Mammary microvascular endothelial cell (primary cell): ENCODE measurements around the gene FAM120A. TPM values are rescaled to one million over a fixed set of nuclear protein-coding genes. Genes with fewer than 3 reads are reported as not detected.

ENCODE experiments used
- total RNA-seq: library from RNA; depleted of rRNA; stranded (reverse); fragments of >200 nt; gene quantifications from 2 replicates; pipeline ENCODE4 v1.2.3, GENCODE V29; 2015

The FAM120A gene
- total RNA-seq = 96.5 and 97.9 TPM in 2 replicates

GRCh38 chr9:93450945-93451815 is at the start of gene FAM120A:
Gene FAM120A, plus strand, starts transcription at chr9:93451685. Its CDS starts 231 bp downstream, at chr9:93451916.

DNA sequence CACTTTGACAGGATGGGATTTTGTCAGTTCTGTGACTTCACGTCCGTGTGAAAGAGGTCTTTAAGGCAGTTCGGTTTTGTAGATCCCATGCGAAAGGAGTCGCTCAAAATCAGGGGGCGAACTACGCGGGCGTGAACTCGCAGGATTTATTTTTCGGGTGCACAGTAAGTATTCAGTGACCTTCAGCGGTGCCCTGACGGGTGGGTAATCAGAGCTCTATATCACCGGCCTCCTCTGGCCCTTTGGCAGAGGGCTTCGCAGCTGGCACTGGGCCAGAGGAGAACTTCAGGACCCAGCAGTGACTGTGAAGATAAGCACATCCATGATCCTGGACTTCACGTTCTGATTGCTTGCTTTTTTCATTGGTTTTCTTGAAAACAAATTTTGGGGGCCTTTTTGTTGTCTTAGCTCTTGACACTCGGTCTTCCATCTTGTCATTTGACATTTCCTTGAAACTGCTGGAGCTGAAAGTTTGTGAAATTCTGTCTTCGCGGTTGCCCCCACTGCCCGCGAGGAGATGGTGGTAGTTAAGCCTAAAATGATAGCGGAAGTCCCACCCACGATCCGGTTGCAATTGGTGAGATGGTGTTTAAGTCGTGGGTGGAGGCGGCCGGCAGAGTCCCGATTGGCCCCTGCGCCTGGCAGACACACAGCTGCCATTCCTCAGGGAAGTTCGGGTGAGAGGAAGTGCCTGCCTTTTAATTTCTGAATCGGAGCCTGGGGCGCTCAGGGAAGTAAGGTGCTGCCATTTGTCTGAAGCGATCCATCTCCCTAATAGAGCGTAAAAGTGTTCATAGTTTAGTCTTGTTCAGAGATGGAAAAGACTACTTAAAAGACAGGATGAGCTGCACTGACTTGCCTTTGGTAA is 1.8 kb downstream of the FAM120A start, which contains the start of gene FAM120AOS:
Gene FAM120AOS, minus strand, starts transcription at position 535 of the 868 bp plus-strand sequence. CDS start 872 bp downstream, outside the sequence.

DNA sequence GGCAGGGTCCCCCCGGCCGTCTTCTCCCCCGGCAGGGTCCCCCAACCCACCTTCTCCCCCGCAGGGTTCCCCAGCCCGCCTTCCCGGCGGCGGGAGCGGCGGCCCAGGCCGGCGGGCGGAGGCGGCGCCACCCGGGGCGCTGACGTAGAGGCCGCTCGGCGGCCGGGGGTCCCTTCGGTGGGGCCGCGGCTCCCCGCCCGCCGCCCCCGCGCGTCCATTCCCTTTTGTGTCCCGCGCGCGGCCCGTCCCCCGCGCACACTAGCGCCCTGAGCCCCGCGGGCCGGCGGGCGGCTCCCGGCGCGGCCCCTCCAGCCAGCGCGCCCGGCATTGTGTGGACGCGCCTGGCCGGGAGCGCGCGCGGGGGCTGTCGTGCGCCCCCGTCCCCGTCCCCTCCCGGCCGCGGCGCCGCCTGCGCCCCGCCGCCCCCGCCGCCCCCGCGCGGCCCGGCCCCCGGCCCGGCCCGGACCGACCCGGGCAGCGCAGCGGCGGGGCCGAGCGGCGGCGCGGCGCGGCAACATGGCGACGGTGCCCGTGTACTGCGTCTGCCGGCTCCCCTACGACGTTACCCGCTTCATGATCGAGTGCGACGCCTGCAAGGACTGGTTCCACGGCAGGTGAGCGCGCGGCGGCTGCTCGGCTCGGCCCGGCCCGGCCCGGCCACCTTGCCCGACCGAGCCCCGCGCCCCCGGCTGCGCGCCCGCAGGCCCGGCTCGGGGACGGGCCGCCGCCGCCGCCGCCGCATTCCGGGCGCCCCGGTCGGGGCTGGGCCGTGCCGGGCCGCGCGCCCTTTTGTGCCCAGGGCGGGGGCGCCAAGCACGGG is 125.0 kb downstream of the FAM120A start, which contains the start of gene PHF2:
Gene PHF2, plus strand, starts transcription at position 327 of the 820 bp plus-strand sequence. Its CDS starts 190 bp downstream, at position 517.

Other genes with a start within 250 kb of the FAM120A start
- gene FAM120AOS, start 1.9 kb downstream of the FAM120A start, total RNA-seq = 26.4 and 29.5 TPM in 2 replicates
- 9.9 and 13.2 TPM in 2 replicates for gene PHF2, start 124.9 kb downstream of the FAM120A start, total RNA-seq